GM12878 (cell line): ENCODE measurements around the gene SRSF7. TPM values are rescaled to one million over a fixed set of nuclear protein-coding genes. Genes with fewer than 3 reads are reported as not detected.

Source experiments
- ATAC-seq: fragments of 200-7000 bp; cut with Tn5 transposase; 3 replicates; pipeline ENCODE4 v1.9.1; 2020; ENCODE audit warnings: mild to moderate bottlenecking, moderate library complexity
- BruUV-seq: library from RNA; stranded (reverse); fragments of 400-500 nt; replicated peaks from 2 replicates; lab custom pipeline; 2021; lab: Mats Ljungman, UMichigan
- CTCF ChIA-PET: fragments of 300-600 bp; sonication (Branson Sonifier 250); formaldehyde crosslinking; extraction: SDS; loops from one replicate; lab custom pipeline; 2021; ENCODE audit warnings: inconsistent platforms; lab: Yijun Ruan, JAX
- POLR2A ChIA-PET: fragments of 350-600 bp; formaldehyde crosslinking; extraction: SDS; loops from one replicate; lab custom pipeline; 2021; ENCODE audit warnings: inconsistent platforms; lab: Charles Lee
- RAD21 ChIA-PET: fragments of 300-600 bp; sonication (Branson Sonifier 250); formaldehyde crosslinking; loops from one replicate; lab custom pipeline; 2023; ENCODE audit warnings: antibody characterized with exemption; ENCODE audit not compliant: unreplicated experiment; lab: Charles Lee
- SMC1A ChIA-PET: fragments of 300-600 bp; sonication (Branson Sonifier 250); formaldehyde crosslinking; loops from one replicate; lab custom pipeline; 2023; ENCODE audit not compliant: unreplicated experiment, uncharacterized antibody; lab: Charles Lee
- DNase-seq: peaks from one replicate; pipeline ENCODE4 v3.0.0-alpha.2; 2011; ENCODE audit warnings: low read depth, low spot score
- FAIRE-seq: peaks from 3 replicates; lab custom pipeline; 2011; peaks lifted over from hg19 to GRCh38; lab: Jason Lieb, UNC
- H2AFZ ChIP-seq: 2 replicates; pipeline ENCODE4 v1.6.0; 2011; ENCODE audit warnings: low read depth, low read length, control low read depth; ENCODE audit not compliant: control insufficient read depth
- H3K27ac ChIP-seq: 2 replicates; pipeline ENCODE4 v1.5.1; 2011; ENCODE audit warnings: control low read depth; ENCODE audit not compliant: control insufficient read depth, insufficient read depth
- H3K27me3 ChIP-seq, 2 experiments: replicated peaks in 1 of 2; 2 replicates each; pipeline versions ENCODE4 v1.6.0 to v1.6.1; 2011; ENCODE audit warnings: low read length in 1 of 2; ENCODE audit not compliant: control insufficient read depth in 2 of 2, insufficient read depth in 2 of 2
- H3K36me3 ChIP-seq, 2 experiments: 2 replicates each; pipeline ENCODE4 v1.5.1; 2011; ENCODE audit warnings: low read length in 1 of 2; ENCODE audit not compliant: control insufficient read depth in 2 of 2, insufficient read depth in 2 of 2
- H3K4me1 ChIP-seq: 2 replicates; pipeline ENCODE4 v1.6.1; 2011; ENCODE audit warnings: mild to moderate bottlenecking, low read length, moderate library complexity, mixed read lengths; ENCODE audit not compliant: control insufficient read depth, insufficient read depth
- H3K4me2 ChIP-seq: 2 replicates; pipeline ENCODE4 v1.6.0; 2011; ENCODE audit warnings: control low read depth; ENCODE audit not compliant: control insufficient read depth, insufficient read depth
- H3K4me3 ChIP-seq: fragments of 200-600 bp; sonication (generic); 2 replicates; pipeline ENCODE4 v1.5.1; 2016
- H3K79me2 ChIP-seq: 2 replicates; pipeline ENCODE4 v1.6.0; 2011; ENCODE audit warnings: low read length; ENCODE audit not compliant: control insufficient read depth, insufficient read depth
- H3K9ac ChIP-seq: 2 replicates; pipeline ENCODE4 v1.8.0; 2011; ENCODE audit warnings: low read length, control low read depth, mixed read lengths; ENCODE audit not compliant: control insufficient read depth, insufficient read depth
- H3K9me3 ChIP-seq: replicated peaks from 3 replicates; pipeline ENCODE4 v1.5.1; 2011; ENCODE audit warnings: mild to moderate bottlenecking, low read length; ENCODE audit not compliant: control insufficient read depth, insufficient read depth
- H4K20me1 ChIP-seq: 2 replicates; pipeline ENCODE4 v1.6.0; 2011; ENCODE audit not compliant: control insufficient read depth, insufficient read depth
- BMI1 ChIP-seq: fragments of 450-650 bp; IDR thresholded peaks from 2 replicates; pipeline ENCODE4 v1.6.1; 2016; ENCODE audit warnings: mild to moderate bottlenecking, moderate library complexity, borderline replicate concordance
- E2F8 ChIP-seq: fragments of 450-650 bp; IDR thresholded peaks from 2 replicates; pipeline ENCODE4 v1.6.1; 2018; ENCODE audit warnings: mild to moderate bottlenecking, low read depth, moderate library complexity; ENCODE audit not compliant: partially characterized antibody
- FOS ChIP-seq: IDR thresholded peaks from 3 replicates; pipeline ENCODE4 v1.6.1; 2011; ENCODE audit warnings: borderline replicate concordance; ENCODE audit not compliant: insufficient read length; ENCODE audit errors: extremely low read depth
- HSF1 ChIP-seq: fragments of 150-350 bp; IDR thresholded peaks from 2 replicates; pipeline ENCODE4 v1.6.1; 2014; ENCODE audit warnings: mild to moderate bottlenecking, low read depth, low read length
- IRF4 ChIP-seq: IDR thresholded peaks from 2 replicates; pipeline ENCODE4 v1.6.1; 2011; ENCODE audit warnings: low read depth, low read length
- MEF2A ChIP-seq: IDR thresholded peaks from 2 replicates; pipeline ENCODE4 v1.6.1; 2011; ENCODE audit warnings: low read depth, mild to moderate bottlenecking, low read length, moderate library complexity; ENCODE audit not compliant: insufficient read depth
- NRF1 ChIP-seq: conservative IDR thresholded peaks from 2 replicates; pipeline ENCODE4 v1.6.1; 2011; ENCODE audit warnings: mild to moderate bottlenecking, low read depth, low read length, improper control_type of control experiment
- SIN3A ChIP-seq: IDR thresholded peaks from 2 replicates; pipeline ENCODE4 v1.6.1; 2012; ENCODE audit warnings: low read depth, low read length, improper control_type of control experiment
- SMC3 ChIP-seq: IDR thresholded peaks from 2 replicates; pipeline ENCODE4 v1.6.1; 2011; ENCODE audit warnings: low read length, improper control_type of control experiment, borderline replicate concordance
- SRF ChIP-seq, 2 experiments: IDR thresholded peaks; 2 replicates each; pipeline ENCODE4 v1.6.1; 2011; ENCODE audit warnings: low read depth in 2 of 2, low read length in 2 of 2, mild to moderate bottlenecking in 1 of 2, moderate library complexity in 1 of 2
- USF2 ChIP-seq: IDR thresholded peaks from 2 replicates; pipeline ENCODE4 v1.6.1; 2011; ENCODE audit warnings: low read depth, low read length, improper control_type of control experiment, borderline replicate concordance
- ZNF217 ChIP-seq: fragments of 450-650 bp; IDR thresholded peaks from 2 replicates; pipeline ENCODE4 v1.6.1; 2017; ENCODE audit warnings: antibody characterized with exemption, mild to moderate bottlenecking
- ZNF592 ChIP-seq: fragments of 450-650 bp; IDR thresholded peaks from 2 replicates; pipeline ENCODE4 v1.6.1; 2017; ENCODE audit warnings: mild to moderate bottlenecking, moderate library complexity
- WGBS: methylation state at CpG from one replicate; pipeline ENCODE4 v1.1.6; 2016; ENCODE audit warnings: low lambda C conversion rate; ENCODE audit not compliant: insufficient replicate concordance, insufficient coverage; ENCODE audit errors: missing lambda C conversion rate; 5-methylcytosine and 5-hydroxymethylcytosine counted together
- in situ Hi-C: fragments of 300-500 bp; cut with MboI; formaldehyde crosslinking; loops from 9 replicates; pipeline ENCODE4 v1.14.3; 2018; ENCODE audit warnings: mixed read lengths
- intact Hi-C: fragments of 100-400 bp; cut with micrococcal nuclease; formaldehyde crosslinking; loops from one replicate; pipeline ENCODE4 v1.14.2; 2022; ENCODE audit not compliant: unreplicated experiment
- polyA plus RNA-seq, 11 experiments: library from polyadenylated mRNA; depleted of rRNA in 4 of 11; unstranded in 6 of 11; stranded (reverse) in 5 of 11; fragments of >200 nt; fragmentation: Nextera tagmentation in 4 of 11; fragmentation: Illumina TruSeq in 1 of 11; extraction: Ambion mirVana in 4 of 11; extraction: Trizol in 1 of 11; gene quantifications; 1 replicate in 1 of 11; 2 replicates in 10 of 11; pipeline versions ENCODE4 v1.2.1 to v1.2.3, GENCODE V29; 2011 to 2016; ENCODE audit warnings: inconsistent platforms in 2 of 11, missing spikeins in 2 of 11, low read depth in 1 of 11
- total RNA-seq, 4 experiments: library from RNA; depleted of rRNA in 3 of 4; stranded (reverse); fragments of >200 nt in 3 of 4; fragmentation: Illumina TruSeq in 1 of 4; extraction: Trizol in 1 of 4; gene quantifications; 2 replicates each; pipeline versions ENCODE4 v1.2.1 to v1.2.3, GENCODE V29; 2013 to 2021

The SRSF7 gene
- total and polyA plus RNA-seq, 10 of the 15 experiments (the other 5 are each of a cell fraction or from before 2014, with no cell fraction given), result 205 to 785 (median 408) TPM

- no peak for DNase-seq
- no peaks in the 10 kb centered on the region for H3K79me2 ChIP-seq
- no peaks in the 10 kb centered on the region for H3K27me3 ChIP-seq
- H3K9ac ChIP-seq, result no peak overlapping the region
- SMC1A ChIA-PET, result interaction anchor here (0.8 kb wide), 1 partner anchor 10 kb away, joined by 3 read pairs; no protein-coding TSS in a partner anchor
- FAIRE-seq, result no peak
- CTCF ChIA-PET, result interaction anchor here (1.0 kb wide), 1 partner anchor 214 kb away, joined by 3 read pairs; no protein-coding TSS in a partner anchor
- in situ Hi-C loops (no loop called here), intact Hi-C loops (no loop called here)
- BruUV-seq, result no TSS peak
- no peaks in the 10 kb centered on the region for H4K20me1 ChIP-seq
- no peaks in the 10 kb centered on the region for H3K4me1 ChIP-seq
- no peak overlapping the region for H2AFZ ChIP-seq
- H3K9me3 ChIP-seq, result no peaks in the 10 kb centered on the region
- H3K36me3 ChIP-seq, result no peaks in the 10 kb centered on the region
- POLR2A ChIA-PET, result no interaction called here
- WGBS, result 87% methylated on average over 5 of the region's 5 CpGs
- RAD21 ChIA-PET, result no interaction called here
- no peak overlapping the region for H3K4me2 ChIP-seq
- no peak for ATAC-seq
- no peak overlapping the region for H3K4me3 ChIP-seq
- H3K27ac ChIP-seq, result no peak overlapping the region
- no peak for TF ChIP-seq USF2
- TF ChIP-seq SRF (IDR thresholded peaks at IDR 0.05; ENCODE audit: low read depth in 2 of 2, low read length in 2 of 2), result no peak
- TF ChIP-seq BMI1, result no peak
- TF ChIP-seq MEF2A, result no peak
- no peak for TF ChIP-seq SMC3
- no peak for TF ChIP-seq FOS
- no peak for TF ChIP-seq ZNF217
- no peak for TF ChIP-seq ZNF592
- TF ChIP-seq NRF1, result no peak
- TF ChIP-seq HSF1, result no peak
- no peak for TF ChIP-seq SIN3A
- TF ChIP-seq IRF4, result no peak
- TF ChIP-seq E2F8, result no peak
These were observed 42.4 kb upstream of the SRSF7 start for GRCh38 chr2:38793511-38793910.
